Osteocyte (in vitro differentiated cells): ENCODE data around the gene CUZD1. TPM values are rescaled to one million over a fixed set of nuclear protein-coding genes. Genes with fewer than 3 reads are reported as not detected.

Experiments used
- DNase-seq: peaks from one replicate; pipeline ENCODE4 v3.0.0; 2021; ENCODE audit warnings: mixed read lengths; ENCODE audit not compliant: unreplicated experiment; ENCODE audit errors: extremely low spot score
- H3K27ac Mint-ChIP-seq: one replicate; pipeline ENCODE4 v1.8.0; 2021; ENCODE audit warnings: mild to moderate bottlenecking, mixed read lengths; ENCODE audit not compliant: unreplicated experiment
- H3K27me3 Mint-ChIP-seq: one replicate; pipeline ENCODE4 v1.8.0; 2021; ENCODE audit warnings: mixed read lengths; ENCODE audit not compliant: unreplicated experiment
- H3K36me3 Mint-ChIP-seq: one replicate; pipeline ENCODE4 v1.8.0; 2021; ENCODE audit warnings: mixed read lengths; ENCODE audit not compliant: unreplicated experiment
- H3K4me1 Mint-ChIP-seq: one replicate; pipeline ENCODE4 v1.8.0; 2021; ENCODE audit warnings: mixed read lengths; ENCODE audit not compliant: unreplicated experiment
- H3K4me3 Mint-ChIP-seq: one replicate; pipeline ENCODE4 v1.8.0; 2021; ENCODE audit warnings: mild to moderate bottlenecking, moderate library complexity, mixed read lengths; ENCODE audit not compliant: unreplicated experiment
- H3K9me3 Mint-ChIP-seq: one replicate; pipeline ENCODE4 v1.8.0; 2021; ENCODE audit warnings: mixed read lengths; ENCODE audit not compliant: unreplicated experiment
- CTCF ChIP-seq: fragments of 200-600 bp; sonication (generic); IDR thresholded peaks from 2 replicates; pipeline ENCODE4 v1.5.0; 2021; ENCODE audit warnings: antibody characterized with exemption, mild to moderate bottlenecking, moderate library complexity
- total RNA-seq: library from RNA; stranded (reverse); gene quantifications from 2 replicates; pipeline ENCODE4 v1.2.1, GENCODE V29; 2021

Gene CUZD1
- total RNA-seq, 1 donor from 2014 or later: 0.30 TPM

- no peaks in the 10 kb centered on the region for H3K9me3 Mint-ChIP-seq
- no peaks in the 10 kb centered on the region for H3K4me1 Mint-ChIP-seq
- H3K36me3 Mint-ChIP-seq: no peaks in the 10 kb centered on the region
- no peak overlapping the region for H3K4me3 Mint-ChIP-seq
- H3K27me3 Mint-ChIP-seq: peaks cover 38% of the 10 kb centered on the region
- no peak for DNase-seq
- no peak overlapping the region for H3K27ac Mint-ChIP-seq
- no peak for TF ChIP-seq CTCF
These were observed 9.7 kb downstream of the CUZD1 start for GRCh38 chr10:122835908-122836307.

- Mint-ChIP-seq H3K27me3 (peaks cover 31% of the 10 kb centered on the region), H3K4me1 (no peaks in the 10 kb centered on the region), H3K27ac (no peak overlapping the region), H3K4me3 (no peak overlapping the region), H3K9me3 (no peaks in the 10 kb centered on the region), H3K36me3 (no peaks in the 10 kb centered on the region)
- TF ChIP-seq CTCF: no peak
- DNase-seq: no peak
These were observed 14.7 kb downstream of the CUZD1 start for GRCh38 chr10:122830965-122831353.

- no peak overlapping the region for H3K27ac Mint-ChIP-seq
- H3K36me3 Mint-ChIP-seq: no peaks in the 10 kb centered on the region
- H3K4me1 Mint-ChIP-seq: no peaks in the 10 kb centered on the region
- no peak for DNase-seq
- H3K4me3 Mint-ChIP-seq: no peak overlapping the region
- TF ChIP-seq CTCF: no peak
- peaks cover 33% of the 10 kb centered on the region for H3K27me3 Mint-ChIP-seq
- H3K9me3 Mint-ChIP-seq: no peaks in the 10 kb centered on the region
These were observed 15.2 kb downstream of the CUZD1 start for GRCh38 chr10:122830273-122830964.

GRCh38 chr10:122829454-122829853 is 16.2 kb downstream of the CUZD1 start:
- no peak overlapping the region for H3K27ac Mint-ChIP-seq
- H3K9me3 Mint-ChIP-seq: no peaks in the 10 kb centered on the region
- peaks cover 35% of the 10 kb centered on the region for H3K27me3 Mint-ChIP-seq
- no peak for TF ChIP-seq CTCF
- no peak for DNase-seq
- H3K4me3 Mint-ChIP-seq: no peak overlapping the region
- no peaks in the 10 kb centered on the region for H3K36me3 Mint-ChIP-seq
- H3K4me1 Mint-ChIP-seq: no peaks in the 10 kb centered on the region

- TF ChIP-seq CTCF: no peak
- DNase-seq: no peak
- H3K4me1 Mint-ChIP-seq: no peaks in the 10 kb centered on the region
- no peak overlapping the region for H3K4me3 Mint-ChIP-seq
- H3K27me3 Mint-ChIP-seq: peaks cover 37% of the 10 kb centered on the region
- H3K36me3 Mint-ChIP-seq: no peaks in the 10 kb centered on the region
- H3K27ac Mint-ChIP-seq: no peak overlapping the region
- no peaks in the 10 kb centered on the region for H3K9me3 Mint-ChIP-seq
These were observed 16.9 kb downstream of the CUZD1 start for GRCh38 chr10:122828716-122829255.
